Aorta (tissue), 5 donors: ENCODE measurements around the gene FYN. TPM values are rescaled to one million over a fixed set of nuclear protein-coding genes. Genes with fewer than 3 reads are reported as not detected.

Experiments
- ATAC-seq: fragments of 200-7000 bp; cut with Tn5 transposase; one replicate; pipeline ENCODE4 v1.9.1; 2022; ENCODE audit warnings: moderate library complexity; ENCODE audit not compliant: low FRiP score
- DNase-seq, 2 donors: peaks; one replicate each; pipeline ENCODE4 v3.0.0-alpha.2; 2020
- H3K27ac ChIP-seq, 2 donors: one replicate each; pipeline ENCODE4 v1.5.1; 2013; ENCODE audit warnings: low read length in 2 of 2, mild to moderate bottlenecking in 2 of 2, moderate library complexity in 2 of 2, control low read depth in 1 of 2, inconsistent platforms in 1 of 2, low read depth in 1 of 2
- H3K27me3 ChIP-seq, 2 donors: one replicate each; pipeline ENCODE4 v1.6.1; 2013; ENCODE audit warnings: control low read depth in 1 of 2, low read length in 1 of 2, mild to moderate bottlenecking in 1 of 2, moderate library complexity in 1 of 2; ENCODE audit not compliant: insufficient read depth in 2 of 2, control insufficient read depth in 1 of 2
- H3K36me3 ChIP-seq, 2 donors: one replicate each; pipeline ENCODE4 v1.6.1; 2013; ENCODE audit warnings: control low read depth in 1 of 2, low read length in 1 of 2, mild to moderate bottlenecking in 1 of 2; ENCODE audit not compliant: insufficient read depth in 2 of 2, control insufficient read depth in 1 of 2
- H3K4me1 ChIP-seq, 2 donors: one replicate each; pipeline ENCODE4 v1.6.1; 2013; ENCODE audit warnings: low read length in 2 of 2, control low read depth in 1 of 2, mild to moderate bottlenecking in 1 of 2, moderate library complexity in 1 of 2; ENCODE audit not compliant: insufficient read depth in 2 of 2, control insufficient read depth in 1 of 2
- H3K4me3 ChIP-seq, 2 donors: one replicate each; pipeline ENCODE4 v1.5.1; 2013; ENCODE audit warnings: low read length in 2 of 2, control low read depth in 1 of 2, mild to moderate bottlenecking in 1 of 2
- H3K9me3 ChIP-seq: one replicate; pipeline ENCODE4 v1.6.1; 2013; ENCODE audit warnings: mild to moderate bottlenecking, low read length; ENCODE audit not compliant: control insufficient read depth
- WGBS, 2 donors: extraction: QIAGEN DNeasy Blood & Tissue Kit; methylation state at CpG; one replicate each; pipeline ENCODE4 v1.1.7; 2013; 5-methylcytosine and 5-hydroxymethylcytosine counted together
- intact Hi-C, 2 donors: fragments of 100-400 bp; cut with DNase I; formaldehyde crosslinking; loops; one replicate each; pipeline versions ENCODE4 v1.14.2 to v1.15.0; 2022
- polyA plus RNA-seq, 2 donors: library from polyadenylated mRNA; stranded (reverse); fragments of 200-250 nt; gene quantifications; one replicate each; pipeline ENCODE4 v1.2.3, GENCODE V29; 2013
- total RNA-seq, 2 donors: library from RNA; stranded (reverse); fragmentation: NEBNext Ultra II Directional; extraction: Animal tissue kit (Norgen Biotek cat#: 25700); gene quantifications; one replicate each; pipeline ENCODE4 v1.2.1, GENCODE V29; 2021
- donor health status: healthy with polysubstance abuse.
- donor health status: Bipolar disorder and iron deficiency.
- donor health status: DM: no; HTN: no; CAD: no.
- donor health status: DM: no; HTN: no; CAD: no.
- donor health status: DM: yes; HTN: yes; CAD: no.

Gene FYN
- total and polyA plus RNA-seq, 4 donors = 31.7 to 162 (median 66.3) TPM

DNA sequence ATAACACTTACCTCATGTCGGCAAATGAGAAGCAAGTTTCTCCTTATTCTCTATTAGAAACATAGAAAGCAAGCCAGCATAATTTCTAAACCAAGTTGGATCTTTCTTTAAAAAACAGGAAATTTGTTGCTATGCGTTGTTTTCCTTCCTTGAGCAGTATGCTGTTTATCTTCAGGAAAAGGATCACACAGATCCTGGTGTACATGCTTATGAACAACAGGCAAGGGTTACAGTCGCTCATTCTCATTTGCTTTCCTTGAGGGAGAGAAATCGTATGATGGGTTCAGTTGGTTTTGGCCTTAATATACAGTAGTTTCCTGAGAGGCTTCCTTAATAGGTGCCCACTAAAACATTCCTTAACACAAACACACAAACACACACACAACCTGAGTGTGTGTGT is 118.8 kb downstream of the FYN start:
- no peak for ATAC-seq

DNA sequence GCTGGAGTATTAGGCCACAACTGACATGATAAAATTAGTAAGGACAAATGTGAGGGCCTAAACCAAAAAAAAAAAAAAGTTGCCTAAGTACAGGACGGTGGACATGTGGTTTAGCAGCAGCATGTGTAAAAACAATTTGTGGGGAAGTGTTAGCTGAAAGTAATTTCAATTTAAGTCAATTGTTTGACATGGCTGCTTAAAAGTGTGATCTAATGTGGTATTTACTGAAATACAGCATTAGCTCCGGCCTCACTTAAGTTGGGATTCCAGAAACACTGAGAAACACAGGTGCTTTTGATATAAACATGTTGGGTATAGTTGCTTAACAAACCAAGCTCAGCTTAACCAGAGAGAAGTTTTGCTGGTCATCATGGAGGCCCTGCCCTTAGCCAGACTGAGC is 119.7 kb downstream of the FYN start:
- Histone ChIP-seq H3K4me3 (no peak overlapping the region), H3K27ac (no peak overlapping the region), H3K27me3 (no peaks in the 10 kb centered on the region), H3K9me3 (no peaks in the 10 kb centered on the region), H3K36me3 (no peaks in the 10 kb centered on the region), H3K4me1 (no peaks in the 10 kb centered on the region)
- intact Hi-C loops = no loop called here
- no peak for ATAC-seq
- DNase-seq = no peak
- 94 to 96% methylated on average over 2 of the region's 2 CpGs for WGBS, 2 donors

More for the DNA sequence above, 118.8 kb downstream of the FYN start:
- no peaks in the 10 kb centered on the region for H3K27me3 ChIP-seq
- no peak for DNase-seq
- H3K9me3 ChIP-seq = no peaks in the 10 kb centered on the region
- no peak overlapping the region for H3K27ac ChIP-seq
- 90 to 94% methylated on average over 4 of the region's 4 CpGs for WGBS, 2 donors
- intact Hi-C loops = no loop called here
- H3K36me3 ChIP-seq = no peaks in the 10 kb centered on the region
- H3K4me3 ChIP-seq = no peak overlapping the region
- no peaks in the 10 kb centered on the region for H3K4me1 ChIP-seq

DNA sequence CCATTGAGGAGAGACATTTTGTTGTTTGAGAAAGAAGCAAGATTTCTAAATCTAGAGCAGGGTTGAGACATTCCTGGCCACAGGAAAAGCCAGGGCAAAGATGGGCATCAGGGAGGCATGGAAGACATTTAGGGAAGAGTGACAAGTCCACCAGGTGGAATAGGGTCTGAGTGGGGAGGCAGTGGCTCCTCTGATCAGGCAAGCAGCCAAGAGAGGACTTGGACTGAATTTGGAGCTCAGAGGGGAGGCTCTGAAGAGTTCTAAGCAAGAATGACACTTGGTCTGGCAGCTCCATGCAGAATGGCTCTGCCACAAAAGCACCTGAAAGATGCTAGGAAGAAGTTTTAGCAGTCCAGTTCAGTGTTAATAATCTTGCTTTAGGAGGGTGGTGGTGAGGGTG is 120.8 kb downstream of the FYN start:
- DNase-seq (no peak), ATAC-seq (no peak)
- intact Hi-C loops = no loop called here
- H3K27ac ChIP-seq = no peak overlapping the region
- H3K9me3 ChIP-seq = no peaks in the 10 kb centered on the region
- H3K4me3 ChIP-seq = no peak overlapping the region
- H3K27me3 ChIP-seq = no peaks in the 10 kb centered on the region
- H3K36me3 ChIP-seq = no peaks in the 10 kb centered on the region
- H3K4me1 ChIP-seq = no peaks in the 10 kb centered on the region

DNA sequence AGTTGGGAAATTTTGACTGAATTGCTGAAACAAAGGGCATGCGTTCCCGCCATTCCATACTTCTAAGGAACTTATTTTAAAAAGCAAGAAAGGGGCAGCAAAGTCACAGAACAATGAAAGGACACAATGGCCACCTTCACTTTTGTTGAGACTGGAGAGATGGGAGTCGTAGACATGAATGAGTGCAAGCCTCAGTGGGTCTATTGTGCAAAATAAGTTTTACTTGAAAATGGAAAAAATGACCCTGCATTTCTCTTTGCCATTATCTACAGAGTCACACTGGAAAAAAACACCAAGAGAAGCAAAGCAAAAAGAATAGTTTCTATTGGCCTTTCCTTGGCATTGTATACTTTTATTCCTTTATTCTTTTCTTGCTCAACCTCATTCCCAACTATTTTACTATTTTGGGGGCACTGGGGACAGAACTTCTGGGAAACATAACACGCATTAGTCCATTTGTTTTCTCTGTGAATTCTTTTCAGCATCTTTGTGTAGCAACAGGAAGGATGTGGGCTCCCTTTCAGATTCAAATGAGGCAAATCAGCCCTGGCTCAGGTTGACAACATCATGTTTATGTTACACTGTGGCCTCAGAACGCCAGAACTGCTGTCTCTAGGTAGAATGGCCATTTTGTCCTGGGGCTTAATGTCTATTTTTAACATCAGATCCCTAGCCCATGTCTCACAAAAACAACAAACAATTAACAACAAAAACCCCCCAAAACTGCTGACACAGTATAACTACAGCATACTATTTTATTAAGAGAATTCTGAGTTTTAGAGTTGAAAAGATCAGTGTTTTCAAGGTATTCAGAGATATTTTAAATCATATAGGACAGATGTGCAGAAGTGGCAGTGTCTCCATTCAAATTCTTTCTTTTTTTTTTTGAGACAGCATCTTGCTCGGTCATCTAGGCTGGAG is 122.2 kb downstream of the FYN start:
- Histone ChIP-seq H3K27ac (no peak overlapping the region), H3K4me1 (no peaks in the 10 kb centered on the region)
- ATAC-seq = no peak

DNA sequence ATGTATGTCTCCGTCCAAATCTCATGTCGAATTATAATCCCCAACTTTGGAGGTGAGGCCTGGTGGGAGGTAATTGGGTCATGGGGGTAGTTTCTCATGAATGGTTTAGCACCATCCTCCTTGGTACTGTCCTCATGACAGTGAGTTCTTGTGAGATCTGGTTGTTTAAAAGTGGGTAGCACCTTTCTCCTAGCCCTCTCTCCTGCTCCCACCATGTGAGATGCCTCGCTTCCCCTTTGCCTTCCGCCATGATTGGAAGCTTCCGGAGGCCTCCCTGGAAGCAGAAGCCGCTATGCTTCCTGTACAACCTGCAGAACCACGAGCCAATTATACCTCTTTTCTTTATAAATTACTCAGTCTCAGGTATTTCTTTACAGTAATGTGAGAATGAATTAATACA is 123.1 kb downstream of the FYN start:
- no peaks in the 10 kb centered on the region for H3K4me1 ChIP-seq
- no peaks in the 10 kb centered on the region for H3K9me3 ChIP-seq
- no peak overlapping the region for H3K27ac ChIP-seq
- WGBS, 2 donors = 96 to 97% methylated on average over 7 of the region's 7 CpGs
- DNase-seq (no peak), ATAC-seq (no peak)
- no peaks in the 10 kb centered on the region for H3K36me3 ChIP-seq
- intact Hi-C loops = no loop called here
- no peak overlapping the region for H3K4me3 ChIP-seq
- no peaks in the 10 kb centered on the region for H3K27me3 ChIP-seq

More for the DNA sequence above, 122.2 kb downstream of the FYN start:
- Histone ChIP-seq H3K36me3 (no peaks in the 10 kb centered on the region), H3K27me3 (no peaks in the 10 kb centered on the region), H3K9me3 (no peaks in the 10 kb centered on the region), H3K4me3 (no peak overlapping the region)
- DNase-seq = no peak
- WGBS, 2 donors = 88 to 90% methylated on average over 6 of the region's 6 CpGs
- intact Hi-C loops = no loop called here

DNA sequence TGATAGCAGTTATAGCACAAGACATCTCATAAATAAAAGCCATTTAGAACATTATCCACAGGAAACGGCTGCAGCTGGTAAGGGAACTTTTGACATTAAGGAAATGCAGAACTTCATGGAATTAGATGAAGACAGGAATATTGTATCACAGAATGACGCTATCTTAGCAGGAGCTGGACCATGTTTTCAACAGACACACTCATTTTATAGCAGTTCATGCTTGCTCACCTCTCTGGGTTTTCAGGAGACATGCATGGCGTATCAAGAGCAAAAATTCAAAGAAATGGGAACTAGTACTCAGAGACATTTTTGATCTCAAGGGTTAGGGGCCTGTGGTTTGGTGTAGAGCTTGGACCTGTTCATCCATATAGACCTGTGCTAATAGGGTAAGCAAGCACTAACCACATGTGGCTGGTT is 125.0 kb downstream of the FYN start:
- H3K4me3 ChIP-seq = no peak overlapping the region
- DNase-seq (no peak), ATAC-seq (no peak)
- intact Hi-C loops = no loop called here
- WGBS, 2 donors = 93 to 99% methylated on average over 3 of the region's 3 CpGs
- H3K27me3 ChIP-seq = no peaks in the 10 kb centered on the region
- H3K4me1 ChIP-seq = no peaks in the 10 kb centered on the region
- no peak overlapping the region for H3K27ac ChIP-seq
- no peaks in the 10 kb centered on the region for H3K9me3 ChIP-seq
- no peaks in the 10 kb centered on the region for H3K36me3 ChIP-seq

DNA sequence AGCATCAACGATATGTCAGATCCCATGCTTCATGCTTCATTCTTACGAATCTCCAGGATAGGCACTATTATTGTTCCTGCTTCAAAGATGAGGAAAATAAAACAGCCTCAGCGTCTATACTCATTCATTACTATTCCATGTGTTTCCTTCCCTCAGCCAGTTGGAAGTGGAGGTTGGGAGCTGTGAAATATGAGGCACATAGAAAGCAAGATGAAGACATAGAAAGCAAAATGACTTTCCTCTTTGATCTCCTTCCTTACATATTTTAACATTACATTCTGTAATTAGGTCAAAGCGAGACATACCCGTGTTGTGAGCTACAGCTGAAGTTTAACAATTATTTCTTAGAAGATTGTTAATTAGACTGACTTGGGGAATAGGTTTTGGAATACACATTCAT is 125.4 kb downstream of the FYN start:
- no peak for DNase-seq
- H3K4me1 ChIP-seq = no peaks in the 10 kb centered on the region
- no peak overlapping the region for H3K4me3 ChIP-seq
- H3K9me3 ChIP-seq = no peaks in the 10 kb centered on the region
- 93% methylated on average over 5 of the region's 5 CpGs for WGBS, 2 donors
- intact Hi-C loops = no loop called here
- no peaks in the 10 kb centered on the region for H3K27me3 ChIP-seq
- H3K27ac ChIP-seq = no peak overlapping the region
- H3K36me3 ChIP-seq = no peaks in the 10 kb centered on the region
- ATAC-seq = no peak

DNA sequence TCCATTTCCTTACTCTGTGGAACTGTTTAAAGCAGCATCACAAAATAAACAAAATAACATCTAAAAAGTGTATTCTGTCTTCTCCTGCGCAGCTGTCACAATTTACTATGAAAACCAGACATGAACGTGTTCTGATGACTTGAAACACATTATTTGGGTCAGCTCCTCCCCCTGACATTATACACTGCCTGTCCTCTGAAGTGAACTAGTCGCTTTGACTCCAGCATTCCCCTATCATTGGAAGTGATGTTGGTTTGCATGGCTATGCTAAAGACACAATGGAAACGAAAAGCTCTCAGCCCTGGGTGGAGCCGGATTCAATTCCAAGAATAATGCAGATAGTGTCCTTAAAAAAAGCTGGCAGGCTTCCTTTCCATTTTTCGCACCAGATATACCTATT is 125.9 kb downstream of the FYN start:
- 83 to 84% methylated on average over 6 of the region's 6 CpGs for WGBS, 2 donors
- no peak for ATAC-seq
- intact Hi-C loops = no loop called here
- Histone ChIP-seq H3K27me3 (no peaks in the 10 kb centered on the region), H3K4me3 (no peak overlapping the region), H3K9me3 (no peaks in the 10 kb centered on the region), H3K27ac (no peak overlapping the region), H3K4me1 (no peaks in the 10 kb centered on the region), H3K36me3 (no peaks in the 10 kb centered on the region)
- DNase-seq = no peak

DNA sequence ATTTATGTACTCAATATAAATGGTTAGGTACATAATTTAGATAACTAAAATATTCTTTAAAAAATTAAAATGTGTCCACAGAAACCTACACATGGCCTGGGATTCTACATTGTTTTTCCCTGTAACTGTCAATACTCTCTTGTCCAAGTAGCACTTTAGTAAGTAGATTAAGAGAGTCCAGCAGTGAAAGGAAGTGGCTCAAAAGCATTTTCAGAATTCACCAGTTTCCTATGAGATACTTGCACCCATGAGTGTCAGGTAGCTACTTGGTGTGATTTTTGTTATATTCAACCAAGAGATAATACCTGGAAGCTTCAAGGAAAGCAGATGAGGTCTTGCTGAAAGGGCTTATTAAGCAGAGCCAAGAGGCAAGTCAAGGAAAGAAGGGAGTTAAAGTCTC is 126.3 kb downstream of the FYN start:
- no peak overlapping the region for H3K27ac ChIP-seq
- H3K4me3 ChIP-seq = no peak overlapping the region
- ATAC-seq (no peak), DNase-seq (no peak)
- H3K9me3 ChIP-seq = no peaks in the 10 kb centered on the region
- H3K36me3 ChIP-seq = no peaks in the 10 kb centered on the region
- intact Hi-C loops = no loop called here
- no peaks in the 10 kb centered on the region for H3K4me1 ChIP-seq
- H3K27me3 ChIP-seq = no peaks in the 10 kb centered on the region
